Muscle layer of colon (tissue), 2 donors: ENCODE data around the gene PGBD4.
A peak's percentile ranks its signal among the peaks of the same experiment; 100 is the strongest.

Source experiments
- H3K27ac ChIP-seq: one replicate; pipeline ENCODE4 v1.7.0; 2013; ENCODE audit warnings: low read depth, mild to moderate bottlenecking, low read length, moderate library complexity
- H3K27me3 ChIP-seq, 2 donors: one replicate each; pipeline ENCODE4 v1.7.0; 2013; ENCODE audit warnings: low read length in 2 of 2, mild to moderate bottlenecking in 2 of 2; ENCODE audit not compliant: insufficient read depth in 2 of 2, control insufficient read depth in 1 of 2
- H3K36me3 ChIP-seq: one replicate; pipeline ENCODE4 v1.7.0; 2013; ENCODE audit warnings: mild to moderate bottlenecking, low read length; ENCODE audit not compliant: insufficient read depth
- H3K4me1 ChIP-seq: one replicate; pipeline ENCODE4 v1.7.0; 2013; ENCODE audit warnings: mild to moderate bottlenecking, low read length; ENCODE audit not compliant: insufficient read depth
- H3K4me3 ChIP-seq, 2 donors: one replicate each; pipeline ENCODE4 v1.7.0; 2013; ENCODE audit warnings: low read length in 2 of 2, low read depth in 1 of 2, mild to moderate bottlenecking in 1 of 2, moderate library complexity in 1 of 2
- H3K9ac ChIP-seq: one replicate; pipeline ENCODE4 v1.7.0; 2013; ENCODE audit warnings: low read length
- H3K9me3 ChIP-seq: one replicate; pipeline ENCODE4 v1.7.0; 2013; ENCODE audit warnings: mild to moderate bottlenecking, low read length
- donor health status: abdominal sarcoma.
- donor health status: Adenocarcinoma of cecum.

The PGBD4 gene

DNA sequence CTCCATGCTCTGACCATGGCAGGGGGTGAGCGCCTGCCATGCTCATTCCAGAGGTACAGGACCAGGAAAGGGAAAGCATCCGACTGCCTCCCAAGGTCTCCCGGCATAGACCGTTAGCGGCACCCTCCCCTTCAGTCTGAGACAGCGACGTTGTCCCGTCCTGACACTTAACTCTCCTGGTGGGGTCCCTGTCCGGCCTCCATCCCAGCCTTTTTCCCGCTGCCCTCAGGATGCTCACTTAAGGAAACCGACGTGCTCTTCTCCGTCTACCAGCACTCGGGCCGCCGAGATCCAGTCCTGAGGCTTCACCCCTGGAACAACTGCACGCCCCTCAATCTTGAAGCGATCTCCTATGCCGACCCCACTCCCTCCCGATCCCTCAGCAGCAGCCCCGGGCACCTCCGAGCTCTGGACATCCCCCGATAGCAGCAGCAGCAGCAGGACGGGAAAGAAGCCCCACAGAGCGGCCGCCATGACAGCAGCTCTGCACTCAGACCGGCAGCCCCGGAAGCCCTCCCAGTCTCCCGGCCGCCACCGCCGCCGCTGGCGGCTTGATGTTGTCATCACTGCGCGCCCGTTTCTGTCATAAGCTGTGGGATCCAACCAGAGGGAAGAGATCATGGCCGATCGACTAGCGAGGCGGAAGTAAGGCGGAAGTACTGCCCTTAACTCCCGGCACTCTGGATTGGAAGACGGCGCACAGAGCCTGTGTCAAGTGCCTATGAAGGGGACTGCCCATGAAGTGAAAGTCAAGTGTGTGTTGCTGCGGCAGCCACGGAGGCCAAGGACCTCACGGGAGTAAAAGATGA is at the start of gene PGBD4, which contains the start of gene EMC7:
Gene PGBD4, plus strand, starts transcription at position 718 of the 809 bp plus-strand sequence. CDS start 449 bp downstream, outside the sequence.
Gene EMC7, minus strand, starts transcription at position 497 of the 809 bp plus-strand sequence. Its CDS starts 23 bp downstream, at position 474.
- Histone ChIP-seq H3K9me3 (no peaks in the 10 kb centered on the region), H3K4me3 (peak within 1 kb of the TSS; percentile 75 to 86), H3K9ac (peak within 1 kb of the TSS; percentile 93), H3K27me3 (no peaks in the 10 kb centered on the region), H3K36me3 (no peaks in the 10 kb centered on the region), H3K4me1 (peaks cover 25% of the 10 kb centered on the region), H3K27ac (peak within 1 kb of the TSS; percentile 91)

DNA sequence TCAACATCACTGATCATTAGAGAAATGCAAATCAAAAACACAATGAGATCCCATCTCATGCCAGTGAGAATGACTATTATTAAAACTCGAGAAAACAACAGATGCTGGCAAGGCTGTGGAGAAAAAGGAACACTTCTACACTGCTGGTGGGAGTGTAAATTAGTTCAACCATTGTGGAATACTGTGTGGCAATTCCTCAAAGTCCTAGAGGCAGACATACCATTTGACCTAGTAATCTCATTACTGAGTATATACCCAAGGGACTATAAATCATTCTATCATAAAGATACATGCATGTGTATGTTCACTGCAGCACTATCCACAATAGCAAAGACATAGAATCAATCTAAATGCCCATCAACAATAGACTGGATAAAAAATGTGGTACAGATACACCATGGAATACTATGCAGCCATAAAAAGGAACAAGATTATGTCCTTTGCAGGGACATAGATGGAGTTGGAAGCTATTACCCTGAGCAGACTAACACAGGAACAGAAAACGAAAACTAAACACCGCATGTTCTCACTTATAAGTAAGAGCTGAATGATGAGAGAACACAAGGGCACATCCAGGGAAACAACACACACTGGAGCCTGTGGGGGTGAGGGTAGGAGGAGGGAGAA is 47.7 kb upstream of the PGBD4 start:
- Histone ChIP-seq H3K9me3 (no peaks in the 10 kb centered on the region), H3K4me1 (no peaks in the 10 kb centered on the region), H3K36me3 (no peaks in the 10 kb centered on the region), H3K27me3 (no peaks in the 10 kb centered on the region), H3K4me3 (no peak overlapping the region), H3K9ac (no peak overlapping the region), H3K27ac (no peak overlapping the region)

DNA sequence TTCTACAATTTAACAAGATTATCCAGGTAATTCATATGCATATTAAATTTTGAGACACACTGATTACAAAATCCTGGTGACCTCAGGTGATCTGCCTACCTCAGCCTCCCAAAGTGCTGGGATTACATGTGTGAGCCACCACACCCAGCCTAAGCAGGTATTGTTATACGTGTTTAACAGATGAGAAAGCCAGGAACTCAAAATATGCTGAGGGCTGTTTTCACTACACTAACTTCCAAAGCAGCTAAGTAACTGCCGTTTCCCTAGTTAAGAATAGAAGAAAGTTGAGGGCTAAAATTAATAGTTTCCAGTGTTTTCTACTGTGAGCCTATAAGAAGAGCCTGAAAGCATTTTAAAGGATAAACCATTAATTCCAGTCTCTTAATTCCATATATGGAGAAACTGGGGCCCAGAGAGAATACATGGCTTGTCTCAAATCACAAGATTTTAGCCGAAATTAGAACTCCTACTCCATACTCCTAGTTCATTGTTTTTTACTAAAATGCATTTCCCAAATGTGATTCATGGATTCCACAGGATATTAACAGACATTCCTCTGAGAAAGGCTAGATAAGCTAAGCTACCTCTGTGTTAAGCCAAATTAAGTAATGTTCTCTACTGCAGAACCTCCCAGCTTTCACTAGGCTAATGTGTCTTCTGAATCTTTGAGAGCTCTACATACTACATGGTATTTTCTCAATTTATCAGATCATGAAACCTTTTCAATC is 45.9 kb upstream of the PGBD4 start:
- H3K36me3 ChIP-seq = no peaks in the 10 kb centered on the region
- H3K27me3 ChIP-seq = no peaks in the 10 kb centered on the region
- H3K27ac ChIP-seq = no peak overlapping the region
- H3K4me1 ChIP-seq = no peaks in the 10 kb centered on the region
- no peak overlapping the region for H3K9ac ChIP-seq
- H3K4me3 ChIP-seq = no peak overlapping the region
- no peaks in the 10 kb centered on the region for H3K9me3 ChIP-seq

DNA sequence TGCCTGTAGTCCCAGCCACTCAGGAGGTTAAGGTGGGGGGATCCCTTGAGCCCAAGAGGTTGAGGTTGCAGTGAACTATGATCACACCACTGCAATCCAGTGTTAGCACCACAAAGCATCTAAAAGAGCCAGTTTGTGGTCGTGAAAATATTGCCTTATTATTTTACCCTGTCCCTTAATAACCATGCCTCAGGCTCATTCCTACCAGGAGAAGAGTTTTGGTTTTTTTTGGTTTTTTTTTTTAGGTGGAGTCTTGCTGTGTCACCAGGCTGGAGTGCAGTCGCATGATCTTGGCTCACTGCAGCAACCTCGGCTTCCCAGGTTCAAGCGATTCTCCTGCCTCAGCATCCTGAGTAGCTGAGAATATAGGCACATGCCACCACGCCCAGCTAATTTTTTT is 45.0 kb upstream of the PGBD4 start:
- Histone ChIP-seq H3K4me3 (no peak overlapping the region), H3K9me3 (no peaks in the 10 kb centered on the region), H3K27me3 (no peaks in the 10 kb centered on the region), H3K9ac (no peak overlapping the region), H3K27ac (no peak overlapping the region), H3K36me3 (no peaks in the 10 kb centered on the region), H3K4me1 (no peaks in the 10 kb centered on the region)

DNA sequence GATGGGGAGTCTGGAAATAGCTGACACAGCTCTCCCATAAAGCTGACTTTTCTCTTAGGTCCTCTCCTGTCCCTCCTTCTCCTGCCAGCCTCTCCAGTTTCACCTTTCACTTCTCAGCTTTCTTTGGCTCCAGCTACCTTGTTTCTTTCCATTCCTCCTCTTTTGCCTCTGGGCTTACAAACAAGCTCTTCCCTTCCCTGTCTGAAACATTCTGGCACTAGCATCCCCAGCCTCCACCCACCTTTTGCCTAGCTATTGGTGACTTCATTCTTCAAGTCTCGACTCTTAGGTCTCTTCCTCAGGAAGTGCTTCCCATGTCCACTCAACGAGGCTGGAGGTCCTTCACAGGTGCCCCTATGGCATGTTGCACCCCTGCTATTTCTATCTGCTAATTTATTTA is 42.4 kb upstream of the PGBD4 start:
- H3K4me3 ChIP-seq = no peak overlapping the region
- no peaks in the 10 kb centered on the region for H3K27me3 ChIP-seq
- H3K27ac ChIP-seq = no peak overlapping the region
- no peaks in the 10 kb centered on the region for H3K36me3 ChIP-seq
- H3K9me3 ChIP-seq = no peaks in the 10 kb centered on the region
- no peak overlapping the region for H3K9ac ChIP-seq
- H3K4me1 ChIP-seq = no peaks in the 10 kb centered on the region

DNA sequence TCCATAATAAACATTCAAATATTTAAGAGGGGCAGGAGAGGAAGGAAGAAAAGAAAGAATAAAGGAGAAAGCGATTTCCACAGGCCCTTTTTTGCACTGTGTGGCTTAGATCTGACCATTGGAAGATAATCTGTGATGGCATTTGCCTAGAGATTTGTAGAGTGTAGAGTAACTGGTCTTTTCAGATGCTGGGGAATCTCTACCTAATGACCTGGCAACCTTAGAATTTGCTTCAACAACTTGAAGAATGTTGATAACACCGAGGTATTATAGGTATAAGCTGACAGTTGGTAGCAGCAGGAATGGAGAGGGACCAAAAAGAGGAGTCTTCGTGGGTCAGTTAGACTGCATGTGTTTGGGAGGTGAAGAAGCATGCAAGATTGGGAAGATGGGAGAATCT is 41.9 kb upstream of the PGBD4 start:
- Histone ChIP-seq H3K4me3 (no peak overlapping the region), H3K9me3 (no peaks in the 10 kb centered on the region), H3K27me3 (no peaks in the 10 kb centered on the region), H3K9ac (no peak overlapping the region), H3K36me3 (no peaks in the 10 kb centered on the region), H3K4me1 (no peaks in the 10 kb centered on the region), H3K27ac (no peak overlapping the region)

DNA sequence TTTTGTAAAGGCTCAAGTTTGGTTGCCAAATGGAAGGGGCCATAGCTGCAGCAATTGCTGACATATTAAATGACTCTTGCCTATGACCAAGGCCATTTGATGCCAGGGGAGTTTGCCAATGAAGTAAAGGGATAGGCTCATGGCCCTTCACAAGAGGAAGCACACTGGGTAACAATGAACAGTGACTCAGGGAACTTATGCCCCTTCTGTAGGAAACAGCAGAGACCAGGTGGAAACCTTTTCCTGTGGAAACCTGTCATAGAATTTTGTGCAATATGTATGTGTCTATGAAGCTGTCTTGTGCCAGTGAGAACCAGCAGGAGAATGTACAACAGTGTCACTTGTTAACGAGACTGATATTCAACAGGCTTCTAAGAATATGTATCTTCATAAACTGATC is 37.4 kb upstream of the PGBD4 start:
- Histone ChIP-seq H3K4me1 (no peaks in the 10 kb centered on the region), H3K4me3 (no peak overlapping the region), H3K27me3 (no peaks in the 10 kb centered on the region), H3K36me3 (no peaks in the 10 kb centered on the region), H3K27ac (no peak overlapping the region), H3K9me3 (no peaks in the 10 kb centered on the region), H3K9ac (no peak overlapping the region)

DNA sequence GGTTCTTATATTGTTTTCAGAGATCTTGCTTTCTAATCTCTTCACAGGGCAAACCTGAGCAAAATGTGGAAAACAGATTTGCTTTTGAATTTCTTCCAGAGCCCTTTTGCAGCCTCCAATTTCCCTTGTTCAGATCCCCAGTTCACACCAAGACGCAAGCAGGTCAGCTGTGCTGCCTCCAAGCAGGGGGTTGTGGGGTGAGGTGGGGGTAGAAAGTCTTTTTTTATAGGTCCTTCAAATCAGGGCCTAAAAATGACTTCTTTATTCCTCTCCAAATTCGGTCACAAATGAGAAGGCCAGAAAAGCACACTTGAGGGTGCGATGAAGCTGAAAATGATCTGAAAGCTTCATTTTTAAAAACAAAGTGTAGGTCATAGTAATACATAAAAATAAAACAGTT is 36.6 kb upstream of the PGBD4 start:
- Histone ChIP-seq H3K4me1 (no peaks in the 10 kb centered on the region), H3K27ac (no peak overlapping the region), H3K27me3 (no peaks in the 10 kb centered on the region), H3K36me3 (no peaks in the 10 kb centered on the region), H3K4me3 (no peak overlapping the region), H3K9me3 (no peaks in the 10 kb centered on the region), H3K9ac (no peak overlapping the region)

DNA sequence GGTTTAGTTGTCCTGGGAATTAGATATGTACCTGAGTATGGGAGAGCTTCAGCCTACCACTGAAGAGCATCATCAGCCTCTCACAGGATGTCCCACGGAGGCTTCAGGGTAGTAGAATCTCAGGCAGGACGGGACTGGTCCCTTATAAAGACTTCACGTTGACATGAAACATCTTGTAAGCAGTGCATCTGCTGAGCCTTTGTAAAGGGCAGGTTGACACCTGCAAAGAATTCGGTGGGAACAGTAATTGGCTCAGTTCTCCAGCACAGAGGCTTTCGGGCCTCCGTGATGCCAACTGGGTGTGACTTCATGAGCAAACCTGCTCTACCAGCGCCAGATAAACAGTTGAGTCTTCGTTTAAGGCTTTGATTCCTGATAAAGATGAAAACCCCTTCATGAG is 35.9 kb upstream of the PGBD4 start:
- H3K27me3 ChIP-seq = no peaks in the 10 kb centered on the region
- H3K27ac ChIP-seq = no peak overlapping the region
- H3K4me3 ChIP-seq = no peak overlapping the region
- H3K4me1 ChIP-seq = no peaks in the 10 kb centered on the region
- no peaks in the 10 kb centered on the region for H3K36me3 ChIP-seq
- no peaks in the 10 kb centered on the region for H3K9me3 ChIP-seq
- H3K9ac ChIP-seq = no peak overlapping the region

DNA sequence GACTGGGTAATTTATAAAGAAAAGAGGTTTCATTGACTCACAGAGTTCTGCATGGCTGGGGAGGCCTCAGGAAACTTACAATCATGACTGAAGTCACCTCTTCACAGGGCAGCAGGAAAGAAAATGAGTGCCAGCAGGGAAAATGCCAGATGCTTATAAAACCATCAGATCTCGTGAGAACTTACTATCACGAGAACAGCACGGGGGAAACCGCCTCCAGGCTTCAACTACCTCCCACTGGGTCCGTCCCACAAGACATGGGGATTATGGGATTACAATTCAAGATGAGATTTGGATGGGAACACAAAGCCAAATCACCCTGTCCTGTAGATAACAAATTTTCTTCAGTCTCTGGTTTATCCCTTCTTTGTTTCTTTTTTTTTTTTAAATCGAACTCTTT is 31.9 kb upstream of the PGBD4 start:
- H3K9ac ChIP-seq = no peak overlapping the region
- H3K4me1 ChIP-seq = no peaks in the 10 kb centered on the region
- H3K9me3 ChIP-seq = no peaks in the 10 kb centered on the region
- H3K4me3 ChIP-seq = no peak overlapping the region
- H3K36me3 ChIP-seq = no peaks in the 10 kb centered on the region
- H3K27ac ChIP-seq = no peak overlapping the region
- H3K27me3 ChIP-seq = no peaks in the 10 kb centered on the region

DNA sequence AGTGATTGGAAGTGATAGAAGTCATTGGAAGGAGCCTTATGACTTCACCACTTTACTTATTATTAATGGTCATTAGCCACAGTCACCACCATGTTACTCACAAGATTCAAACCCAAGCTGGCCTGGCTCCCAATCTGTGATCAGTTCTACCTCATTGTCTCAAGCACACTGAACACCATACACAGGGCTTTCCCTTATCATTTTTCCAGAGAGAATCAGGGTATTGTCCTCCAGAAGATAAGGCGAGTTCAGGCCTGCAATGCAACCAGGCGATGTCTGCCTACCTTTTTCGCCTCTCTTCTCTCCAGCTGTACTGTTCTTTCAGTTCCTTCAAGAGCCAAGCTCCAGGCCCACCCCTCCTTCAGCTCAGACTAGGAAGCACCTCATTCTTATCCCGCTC is 25.1 kb upstream of the PGBD4 start:
- Histone ChIP-seq H3K4me3 (no peak overlapping the region), H3K27me3 (no peaks in the 10 kb centered on the region), H3K9me3 (no peaks in the 10 kb centered on the region), H3K9ac (no peak overlapping the region), H3K4me1 (no peaks in the 10 kb centered on the region), H3K36me3 (no peaks in the 10 kb centered on the region), H3K27ac (no peak overlapping the region)
